C4-2B (cell line): ENCODE results near the gene AFF3.
A peak's percentile ranks its signal among the peaks of the same experiment; 100 is the strongest.

ENCODE experiments used
- H3K27ac ChIP-seq: fragments of 450-650 bp; 2 replicates; pipeline ENCODE4 v1.5.1; 2017
- CTCF ChIP-seq: fragments of 450-650 bp; conservative IDR thresholded peaks from 2 replicates; pipeline ENCODE4 v1.5.1; 2017; ENCODE audit warnings: mild to moderate bottlenecking
- ZFX ChIP-seq: fragments of 450-650 bp; IDR thresholded peaks from 2 replicates; pipeline ENCODE4 v1.6.1; 2017

Gene AFF3

GRCh38 chr2:99571533-99571932 lies 570.9 kb downstream of the AFF3 start:
- TF ChIP-seq CTCF, result no peak
- TF ChIP-seq ZFX, result no peak
- H3K27ac ChIP-seq, result no peak overlapping the region

GRCh38 chr2:99571021-99571420 lies 571.4 kb downstream of the AFF3 start:
- no peak overlapping the region for H3K27ac ChIP-seq
- TF ChIP-seq CTCF (no peak), ZFX (no peak)

GRCh38 chr2:99569386-99569785 lies 573.0 kb downstream of the AFF3 start:
- no peak overlapping the region for H3K27ac ChIP-seq
- TF ChIP-seq CTCF (no peak), ZFX (no peak)

GRCh38 chr2:99565227-99565626 lies 577.2 kb downstream of the AFF3 start:
- TF ChIP-seq CTCF, result no peak
- TF ChIP-seq ZFX, result no peak
- no peak overlapping the region for H3K27ac ChIP-seq

GRCh38 chr2:99562516-99562915 lies 579.9 kb downstream of the AFF3 start:
- H3K27ac ChIP-seq, result no peak overlapping the region
- TF ChIP-seq CTCF (no peak), ZFX (no peak)

- no peak for TF ChIP-seq ZFX
- TF ChIP-seq CTCF, result no peak
- H3K27ac ChIP-seq, result no peak overlapping the region
Observed at GRCh38 chr2:99561804-99562203, 580.6 kb downstream of the AFF3 start.

GRCh38 chr2:99559075-99559662 lies 583.2 kb downstream of the AFF3 start:
- TF ChIP-seq CTCF, result peak; percentile 97
- TF ChIP-seq ZFX, result no peak
- H3K27ac ChIP-seq, result no peak overlapping the region
